Measurements from ENCODE around the gene BORCS6. TPM values are rescaled to one million over a fixed set of nuclear protein-coding genes. Genes with fewer than 3 reads are reported as not detected.

BORCS6 gene
- total and polyA plus RNA-seq, 2 of the 13 experiments (the other 11 are each of a cell fraction or from before 2014, with no cell fraction given), result 2.0 to 5.1 TPM

GRCh38 chr17:8192070-8192815 is 2.3 kb upstream of the BORCS6 start (continued):
- TF ChIP-seq MTERF4 (CRISPR knock-in tag; IDR thresholded peaks at IDR 0.05) (no peak), ZNF569 (CRISPR knock-in tag; IDR thresholded peaks at IDR 0.05; ENCODE audit: borderline replicate concordance) (no peak), ZNF460 (CRISPR knock-in tag; IDR thresholded peaks at IDR 0.05; ENCODE audit: borderline replicate concordance) (no peak), ZBTB2 (CRISPR knock-in tag; IDR thresholded peaks at IDR 0.05; ENCODE audit: low read depth) (no peak), SNRNP70 (IDR thresholded peaks at IDR 0.05; ENCODE audit: low read depth, low read length) (no peak), AGO1 (IDR thresholded peaks at IDR 0.05; ENCODE audit: low read depth, low read length, poor library complexity, severe bottlenecking) (no peak), MXI1 (IDR thresholded peaks at IDR 0.05; ENCODE audit: borderline replicate concordance, low read depth, low read length) (peak; percentile 42; the same call in 1 of the 3 replicates), ETV6 (CRISPR knock-in tag; conservative IDR thresholded peaks at IDR 0.05) (no peak), THAP7 (CRISPR knock-in tag; IDR thresholded peaks at IDR 0.05) (no peak), ZNF281 (CRISPR knock-in tag; IDR thresholded peaks at IDR 0.05; ENCODE audit: borderline replicate concordance) (no peak), ZNF597 (CRISPR knock-in tag; IDR thresholded peaks at IDR 0.05) (no peak), ZNF782 (CRISPR knock-in tag; IDR thresholded peaks at IDR 0.05; ENCODE audit: borderline replicate concordance) (no peak), ZNF703 (CRISPR knock-in tag; IDR thresholded peaks at IDR 0.05; ENCODE audit: borderline replicate concordance) (no peak), RXRA (CRISPR knock-in tag; IDR thresholded peaks at IDR 0.05) (no peak), SMC3 (IDR thresholded peaks at IDR 0.05; ENCODE audit: low read length) (no peak), SRSF9 (IDR thresholded peaks at IDR 0.05; ENCODE audit: borderline replicate concordance, insufficient read depth, low read depth, low read length, poor library complexity, severe bottlenecking) (no peak), ZNF691 (CRISPR knock-in tag; IDR thresholded peaks at IDR 0.05; ENCODE audit: borderline replicate concordance, low read depth) (no peak), CERS6 (CRISPR knock-in tag; IDR thresholded peaks at IDR 0.05) (no peak), ZNF775 (CRISPR knock-in tag; IDR thresholded peaks at IDR 0.05; ENCODE audit: borderline replicate concordance) (no peak)

All from HepG2 (cell line).